ENCODE measurements around the gene GUSB.

DNA sequence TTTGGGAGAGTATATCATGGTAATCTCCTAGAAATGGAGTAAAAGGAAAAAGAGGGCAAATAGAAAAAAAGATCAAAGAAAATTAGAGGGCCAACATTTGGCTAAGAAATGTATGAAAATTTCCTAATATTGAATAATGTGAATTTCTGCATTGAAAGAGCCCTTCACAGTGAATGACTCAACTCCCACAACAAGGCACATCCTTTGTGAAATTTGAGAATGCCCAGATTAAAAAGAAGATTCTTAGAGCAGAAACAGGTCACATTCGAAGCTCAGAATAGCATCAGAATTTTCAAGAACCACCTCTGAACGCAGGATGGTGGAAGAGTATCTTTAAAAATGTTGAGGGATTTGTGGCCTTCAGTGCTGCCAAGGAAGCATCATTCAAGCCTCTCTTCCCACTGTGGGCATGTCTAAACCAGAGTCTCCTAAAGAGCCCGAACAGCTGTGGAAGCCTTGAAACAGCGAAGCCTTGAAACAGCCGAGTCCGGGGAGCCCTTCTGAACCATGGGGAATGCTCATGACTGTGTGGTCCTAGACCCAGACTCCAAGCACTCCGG is 43.6 kb downstream of the GUSB start:
- TF ChIP-seq, protein P1, sequence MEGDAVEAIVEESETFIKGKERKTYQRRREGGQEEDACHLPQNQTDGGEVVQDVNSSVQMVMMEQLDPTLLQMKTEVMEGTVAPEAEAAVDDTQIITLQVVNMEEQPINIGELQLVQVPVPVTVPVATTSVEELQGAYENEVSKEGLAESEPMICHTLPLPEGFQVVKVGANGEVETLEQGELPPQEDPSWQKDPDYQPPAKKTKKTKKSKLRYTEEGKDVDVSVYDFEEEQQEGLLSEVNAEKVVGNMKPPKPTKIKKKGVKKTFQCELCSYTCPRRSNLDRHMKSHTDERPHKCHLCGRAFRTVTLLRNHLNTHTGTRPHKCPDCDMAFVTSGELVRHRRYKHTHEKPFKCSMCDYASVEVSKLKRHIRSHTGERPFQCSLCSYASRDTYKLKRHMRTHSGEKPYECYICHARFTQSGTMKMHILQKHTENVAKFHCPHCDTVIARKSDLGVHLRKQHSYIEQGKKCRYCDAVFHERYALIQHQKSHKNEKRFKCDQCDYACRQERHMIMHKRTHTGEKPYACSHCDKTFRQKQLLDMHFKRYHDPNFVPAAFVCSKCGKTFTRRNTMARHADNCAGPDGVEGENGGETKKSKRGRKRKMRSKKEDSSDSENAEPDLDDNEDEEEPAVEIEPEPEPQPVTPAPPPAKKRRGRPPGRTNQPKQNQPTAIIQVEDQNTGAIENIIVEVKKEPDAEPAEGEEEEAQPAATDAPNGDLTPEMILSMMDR (IDR thresholded peaks at IDR 0.05) = no peak
- no peak for TF ChIP-seq POLR2A (IDR thresholded peaks at IDR 0.05)
